Colon (tissue), 2 donors: Measurements from ENCODE around the gene STAG1.

Experiments
- FAIRE-seq: peaks from 2 replicates; lab custom pipeline; 2012; peaks lifted over from hg19 to GRCh38; lab: Jason Lieb, UNC
- donor health status: control.
- donor health status: control.

The STAG1 gene

DNA sequence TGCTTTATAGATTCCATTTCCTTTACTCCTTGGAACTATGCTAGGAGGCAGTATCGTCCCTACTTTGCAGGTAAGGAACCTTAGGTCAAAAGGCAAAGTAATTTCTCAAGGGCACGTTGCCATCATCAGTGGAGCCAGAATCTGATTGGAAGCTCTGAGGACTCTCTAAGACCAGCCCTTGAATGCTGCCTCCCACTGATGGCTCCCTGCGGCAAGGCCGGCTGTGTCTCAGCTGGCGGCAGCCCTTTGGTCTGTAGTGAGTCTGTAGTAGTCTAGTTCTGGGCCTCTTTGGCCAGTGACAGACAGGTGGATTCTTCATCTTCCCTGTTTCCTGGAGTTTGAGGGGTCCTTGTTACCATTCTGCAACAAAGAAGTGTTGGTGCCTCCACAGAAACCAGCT lies 425.9 kb downstream of the STAG1 start:
- FAIRE-seq = no peak

DNA sequence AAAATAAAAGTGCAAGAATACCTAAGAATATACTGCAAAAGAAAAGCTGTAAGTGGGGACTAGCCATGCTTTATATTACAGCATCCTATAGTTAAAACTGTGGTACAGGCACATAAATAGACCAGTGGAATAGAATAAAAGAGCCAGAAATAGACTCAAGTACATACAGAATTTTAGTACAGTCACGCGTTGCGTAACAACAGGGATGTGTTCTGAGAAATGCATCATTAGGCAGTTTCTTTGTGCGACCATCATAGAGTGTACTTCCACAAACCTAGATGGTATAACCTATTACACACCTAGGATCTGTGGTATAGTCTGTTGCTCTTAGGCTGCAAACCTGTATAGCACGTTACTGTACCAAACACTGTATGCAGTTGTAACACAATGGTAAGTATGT lies 440.2 kb downstream of the STAG1 start:
- FAIRE-seq = no peak

DNA sequence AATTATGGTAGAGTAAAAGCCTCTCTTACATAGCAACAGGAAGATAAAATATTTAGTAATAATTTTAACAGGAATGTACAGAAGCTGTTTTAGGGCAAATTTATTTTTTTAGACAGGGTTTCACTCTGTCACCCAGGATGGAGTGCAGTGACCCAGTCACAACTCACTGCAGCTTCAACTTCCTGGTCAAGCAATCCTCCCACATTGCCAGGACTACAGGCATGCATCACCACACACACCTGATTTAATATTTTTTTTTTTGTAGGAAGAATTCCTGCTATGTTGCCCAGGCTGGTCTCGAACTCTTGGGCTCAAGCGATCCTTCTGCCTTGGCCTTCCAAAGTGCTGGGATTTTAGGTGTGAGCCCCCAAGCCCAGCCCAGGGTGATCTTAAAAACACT lies 440.9 kb downstream of the STAG1 start:
- FAIRE-seq = no peak

DNA sequence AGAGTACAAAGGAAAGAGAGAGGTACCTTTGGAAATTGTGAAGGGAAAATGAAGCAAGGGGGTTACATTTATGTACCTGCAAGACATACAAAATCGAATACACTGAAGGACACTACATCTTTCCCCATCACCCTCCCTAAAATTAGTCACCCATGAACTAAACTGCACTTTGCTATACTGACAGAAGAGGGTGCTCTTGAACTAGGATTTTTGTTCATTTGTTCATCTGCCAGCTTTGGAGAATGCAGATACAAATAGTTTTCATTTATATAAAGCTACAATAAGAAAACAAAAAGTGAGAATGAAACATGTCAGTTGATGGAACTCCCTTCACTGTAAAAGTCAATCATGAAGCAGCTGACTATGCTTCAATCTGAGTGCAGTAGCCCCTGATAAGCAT lies 446.3 kb downstream of the STAG1 start:
- no peak for FAIRE-seq

DNA sequence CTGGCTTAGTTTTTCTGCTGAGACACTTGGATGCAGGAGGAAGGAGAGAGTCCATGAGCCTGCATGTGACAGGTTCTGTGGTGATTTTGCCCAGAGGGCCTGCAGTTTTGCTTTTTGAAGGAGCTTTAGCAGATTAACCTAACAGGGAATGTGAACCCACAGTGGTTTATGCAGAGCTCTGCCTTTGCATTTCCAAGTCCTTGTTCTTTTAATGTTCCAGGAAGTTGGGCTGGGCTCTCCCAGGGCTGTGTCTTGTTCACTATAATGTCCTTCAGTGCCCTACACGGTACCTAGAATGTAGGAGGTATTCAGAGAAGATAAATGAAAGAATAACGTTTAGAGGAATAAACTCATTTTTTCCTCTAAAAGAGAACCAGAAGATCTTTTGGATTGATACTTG lies 451.7 kb downstream of the STAG1 start:
- FAIRE-seq = no peak

DNA sequence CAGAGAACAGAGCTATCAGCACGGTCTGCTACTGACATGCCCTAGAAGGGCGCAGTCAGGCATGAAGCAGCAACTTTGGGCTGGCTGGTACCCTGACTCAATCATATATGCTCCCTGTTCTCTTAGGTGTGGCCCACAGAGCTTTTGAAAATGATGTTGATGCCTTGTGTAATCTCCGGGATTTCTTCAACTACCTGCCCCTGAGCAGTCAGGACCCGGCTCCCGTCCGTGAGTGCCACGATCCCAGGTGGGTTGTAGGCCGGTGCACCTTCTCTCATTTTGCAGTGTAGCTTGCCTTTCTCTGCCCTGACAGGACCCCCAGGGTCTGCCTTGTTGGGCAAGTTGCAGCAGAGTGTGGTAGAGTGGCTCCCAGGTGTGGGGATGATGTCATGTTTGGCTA lies 454.4 kb downstream of the STAG1 start:
- no peak for FAIRE-seq

DNA sequence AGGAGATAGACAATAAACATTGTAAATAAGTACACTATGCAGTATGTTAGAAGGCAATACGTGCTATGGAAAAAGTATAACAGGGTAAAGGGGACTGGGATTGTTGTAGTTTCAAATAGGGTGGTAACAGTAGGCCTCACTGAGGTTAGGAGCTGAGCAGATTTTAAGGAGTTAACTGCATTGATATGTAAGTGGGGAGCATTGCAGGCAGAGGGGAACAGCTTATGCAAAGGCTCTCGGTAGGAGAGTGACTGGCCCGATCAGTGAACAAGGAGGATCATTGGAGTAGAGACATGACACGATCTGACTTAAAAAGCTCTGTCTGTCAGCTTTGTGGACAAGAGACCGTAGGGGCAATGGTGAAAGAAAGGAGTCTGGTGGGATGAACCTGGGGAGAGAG lies 455.2 kb downstream of the STAG1 start:
- no peak for FAIRE-seq

DNA sequence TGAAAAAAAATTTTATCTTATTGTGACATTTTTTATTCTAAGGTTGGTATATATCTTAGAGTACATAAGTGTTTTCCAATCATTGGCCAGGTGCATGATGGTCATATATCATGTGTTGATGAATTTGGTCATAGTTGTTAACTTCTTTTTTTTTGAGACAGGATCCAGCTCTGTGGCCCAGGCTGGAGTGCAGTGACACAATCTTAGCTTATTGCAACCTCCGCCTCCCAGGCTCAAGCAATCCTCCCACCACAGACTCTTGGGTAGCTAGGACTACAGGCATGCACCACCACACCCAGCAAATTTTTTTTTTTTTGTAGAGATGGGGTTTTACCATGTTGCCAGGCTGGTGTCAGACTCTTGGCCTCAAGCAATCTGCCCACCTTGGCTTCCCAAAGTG lies 458.0 kb downstream of the STAG1 start:
- FAIRE-seq = no peak

DNA sequence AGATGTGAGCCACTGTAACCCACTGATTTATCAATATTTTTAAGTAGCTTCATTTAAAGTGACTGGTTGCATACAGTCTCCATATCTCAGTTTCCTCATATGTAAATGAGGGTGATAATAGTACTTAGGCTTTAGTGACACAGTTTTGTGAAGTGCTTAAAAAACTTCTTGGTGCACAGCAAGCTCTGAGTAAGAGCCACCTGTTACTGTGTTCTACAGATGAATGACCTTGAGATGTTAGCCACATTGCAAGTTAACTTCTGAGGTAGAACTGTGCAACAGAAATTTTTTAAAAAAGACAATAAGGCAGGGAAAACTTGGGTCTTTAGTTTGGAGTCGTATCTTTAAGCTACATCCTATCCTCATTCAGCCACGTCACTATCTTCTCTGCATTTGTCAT lies 458.9 kb downstream of the STAG1 start:
- no peak for FAIRE-seq

DNA sequence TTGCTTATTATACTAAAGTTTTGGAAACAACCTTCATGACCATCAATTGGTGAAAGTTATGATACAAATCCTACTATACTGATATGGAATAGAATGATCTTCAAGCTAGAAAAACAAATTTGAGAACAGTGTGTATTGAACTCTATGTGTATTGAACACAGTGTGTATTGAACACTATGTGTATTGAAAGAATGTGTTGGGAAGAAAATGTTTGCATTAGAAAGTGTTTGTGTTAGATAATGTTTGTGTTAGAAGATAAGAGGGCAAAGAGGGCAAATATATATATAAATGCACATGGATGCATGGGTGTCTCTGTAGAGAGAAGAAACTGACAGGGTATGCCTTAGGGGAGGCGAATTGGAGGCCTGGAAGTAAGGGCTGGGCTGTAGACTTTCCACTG lies 459.7 kb downstream of the STAG1 start:
- no peak for FAIRE-seq

DNA sequence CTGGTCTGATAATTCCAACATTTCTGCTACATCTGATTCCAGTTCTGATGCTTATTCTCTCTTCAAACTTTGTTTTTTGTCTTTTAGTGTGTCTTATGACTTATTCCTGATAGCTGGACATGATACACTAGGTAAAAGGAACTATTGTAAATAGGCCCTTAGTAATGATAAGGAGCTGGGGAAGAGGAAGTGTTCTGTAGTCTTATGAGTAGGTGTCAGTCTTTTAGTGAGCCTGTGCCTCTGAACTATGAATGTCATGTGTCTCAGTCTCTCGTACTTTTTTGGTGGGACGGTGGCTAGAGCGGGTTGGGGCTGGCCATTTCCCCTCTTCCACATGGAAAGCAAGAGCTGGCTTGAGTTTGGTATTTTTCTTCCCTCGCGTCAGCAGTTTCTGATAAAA lies 460.9 kb downstream of the STAG1 start:
- FAIRE-seq = no peak
